HEK293 (cell line): ENCODE results near the gene ZNF8.

Experiments
- CTCF ChIA-PET: fragments of 350-600 bp; formaldehyde crosslinking; extraction: SDS; loops from one replicate; lab custom pipeline; 2021; ENCODE audit warnings: antibody characterized with exemption; lab: Yijun Ruan, JAX
- POLR2A ChIA-PET: fragments of 300-600 bp; formaldehyde crosslinking; extraction: SDS; loops from one replicate; lab custom pipeline; 2020; ENCODE audit warnings: antibody characterized with exemption, inconsistent platforms; lab: Yijun Ruan, JAX
- H3K27ac ChIP-seq: fragments of 200-500 bp; sonication (Bioruptor generic); 2 replicates; pipeline ENCODE4 v1.5.1; 2014; ENCODE audit warnings: low read depth, low read length, control low read depth, inconsistent platforms; ENCODE audit errors: extremely low read depth
- H3K36me3 ChIP-seq, 2 experiments: fragments of 200-500 bp in 1 of 2; sonication (Bioruptor generic) in 1 of 2; 1 replicate in 1 of 2; 2 replicates in 1 of 2; pipeline ENCODE4 v1.5.1; 2014 to 2017; ENCODE audit warnings: inconsistent platforms in 2 of 2, low read length in 2 of 2; ENCODE audit not compliant: control insufficient read depth in 2 of 2, insufficient read depth in 1 of 2
- H3K4me1 ChIP-seq: fragments of 200-500 bp; sonication (Bioruptor generic); 2 replicates; pipeline ENCODE4 v1.5.1; 2014; ENCODE audit warnings: mild to moderate bottlenecking, low read length, inconsistent platforms; ENCODE audit not compliant: control insufficient read depth, insufficient read depth
- H3K4me3 ChIP-seq: 2 replicates; pipeline ENCODE4 v1.5.1; 2011; ENCODE audit warnings: low read depth, mild to moderate bottlenecking, control low read depth, low read length, moderate library complexity
- H3K9me3 ChIP-seq: fragments of 200-500 bp; sonication (Bioruptor generic); 2 replicates; pipeline ENCODE4 v1.5.1; 2014; ENCODE audit warnings: low read depth, low read length, inconsistent platforms; ENCODE audit not compliant: control insufficient read depth, insufficient read depth
- BCL11A ChIP-seq: fragments of 450-650 bp; formaldehyde crosslinking; IDR thresholded peaks from 2 replicates; pipeline ENCODE4 v1.5.1; 2016; ENCODE audit warnings: low read depth, missing biosample characterization, missing genetic modification characterization
- HOXD13 ChIP-seq: sonication (generic); formaldehyde crosslinking; IDR thresholded peaks from 2 replicates; pipeline ENCODE4 v1.8.0; 2022; ENCODE audit warnings: missing genetic modification reagents, borderline replicate concordance
- PBX3 ChIP-seq: sonication (generic); formaldehyde crosslinking; IDR thresholded peaks from 2 replicates; pipeline ENCODE4 v1.8.1; 2022; ENCODE audit warnings: mild to moderate bottlenecking, moderate library complexity, missing genetic modification reagents
- PRDM10 ChIP-seq: fragments of 450-650 bp; formaldehyde crosslinking; IDR thresholded peaks from 2 replicates; pipeline ENCODE4 v1.5.1; 2016; ENCODE audit warnings: missing biosample characterization, missing genetic modification characterization
- REPIN1 ChIP-seq: fragments of 450-650 bp; formaldehyde crosslinking; IDR thresholded peaks from 2 replicates; pipeline ENCODE4 v1.5.1; 2017; ENCODE audit warnings: missing biosample characterization, missing genetic modification characterization, low read depth
- SETDB1 ChIP-seq: IDR thresholded peaks from one replicate; pipeline ENCODE4 v1.6.1; 2017; ENCODE audit warnings: mild to moderate bottlenecking, low read length, moderate library complexity, mixed read lengths; ENCODE audit not compliant: insufficient read length
- SP7 ChIP-seq: fragments of 450-650 bp; formaldehyde crosslinking; IDR thresholded peaks from 2 replicates; pipeline ENCODE4 v1.5.1; 2016; ENCODE audit warnings: missing biosample characterization, missing genetic modification characterization
- TRIM28 ChIP-seq: IDR thresholded peaks from 2 replicates; pipeline ENCODE4 v1.6.1; 2011; ENCODE audit warnings: low read length, control low read depth, borderline replicate concordance
- ZFP69B ChIP-seq: fragments of 450-650 bp; formaldehyde crosslinking; IDR thresholded peaks from 2 replicates; pipeline ENCODE4 v1.5.1; 2016; ENCODE audit warnings: missing biosample characterization, missing genetic modification characterization
- ZNF133 ChIP-seq: fragments of 450-650 bp; formaldehyde crosslinking; IDR thresholded peaks from 2 replicates; pipeline ENCODE4 v1.5.1; 2016; ENCODE audit warnings: missing biosample characterization, missing genetic modification characterization
- ZNF157 ChIP-seq: fragments of 450-650 bp; formaldehyde crosslinking; IDR thresholded peaks from 2 replicates; pipeline ENCODE4 v1.5.1; 2016; ENCODE audit warnings: missing biosample characterization, missing genetic modification characterization
- ZNF169 ChIP-seq: fragments of 450-650 bp; formaldehyde crosslinking; IDR thresholded peaks from 2 replicates; pipeline ENCODE4 v1.5.1; 2016; ENCODE audit warnings: missing biosample characterization, missing genetic modification characterization
- ZNF184 ChIP-seq: fragments of 450-650 bp; IDR thresholded peaks from 2 replicates; pipeline ENCODE4 v1.5.1; 2018; ENCODE audit warnings: missing biosample characterization, mild to moderate bottlenecking, missing genetic modification characterization
- ZNF23 ChIP-seq: fragments of 450-650 bp; formaldehyde crosslinking; IDR thresholded peaks from 2 replicates; pipeline ENCODE4 v1.5.1; 2016; ENCODE audit warnings: missing biosample characterization, missing genetic modification characterization, borderline replicate concordance
- ZNF26 ChIP-seq: fragments of 450-650 bp; formaldehyde crosslinking; IDR thresholded peaks from 2 replicates; pipeline ENCODE4 v1.5.1; 2016; ENCODE audit warnings: missing biosample characterization, missing genetic modification characterization
- ZNF350 ChIP-seq: fragments of 450-650 bp; formaldehyde crosslinking; IDR thresholded peaks from 2 replicates; pipeline ENCODE4 v1.5.0; 2017; ENCODE audit warnings: missing biosample characterization, mild to moderate bottlenecking, missing genetic modification characterization
- ZNF391 ChIP-seq: fragments of 450-650 bp; formaldehyde crosslinking; IDR thresholded peaks from 2 replicates; pipeline ENCODE4 v1.5.1; 2016; ENCODE audit warnings: low read depth, missing biosample characterization, missing genetic modification characterization, borderline replicate concordance
- ZNF416 ChIP-seq: fragments of 450-650 bp; formaldehyde crosslinking; IDR thresholded peaks from 2 replicates; pipeline ENCODE4 v1.5.1; 2016; ENCODE audit warnings: missing biosample characterization, missing genetic modification characterization
- ZNF510 ChIP-seq: fragments of 450-650 bp; formaldehyde crosslinking; IDR thresholded peaks from 2 replicates; pipeline ENCODE4 v1.5.1; 2018; ENCODE audit warnings: mild to moderate bottlenecking, missing genetic modification characterization, missing biosample characterization; ENCODE audit not compliant: insufficient replicate concordance
- ZNF529 ChIP-seq: fragments of 450-650 bp; formaldehyde crosslinking; IDR thresholded peaks from 2 replicates; pipeline ENCODE4 v1.5.1; 2017; ENCODE audit warnings: missing genetic modification characterization, missing biosample characterization; ENCODE audit not compliant: insufficient replicate concordance
- ZNF549 ChIP-seq: fragments of 450-650 bp; IDR thresholded peaks from 2 replicates; pipeline ENCODE4 v1.5.1; 2018; ENCODE audit warnings: missing biosample characterization, missing genetic modification characterization, mild to moderate bottlenecking, inconsistent platforms, moderate library complexity
- ZNF558 ChIP-seq: fragments of 450-650 bp; formaldehyde crosslinking; IDR thresholded peaks from 2 replicates; pipeline ENCODE4 v1.5.1; 2016; ENCODE audit warnings: missing biosample characterization, missing genetic modification characterization
- ZNF610 ChIP-seq: fragments of 450-650 bp; formaldehyde crosslinking; IDR thresholded peaks from 2 replicates; pipeline ENCODE4 v1.5.1; 2016; ENCODE audit warnings: missing biosample characterization, missing genetic modification characterization, borderline replicate concordance
- ZNF626 ChIP-seq: fragments of 450-650 bp; sonication (Bioruptor Pico); formaldehyde crosslinking; IDR thresholded peaks from 2 replicates; pipeline ENCODE4 v1.5.1; 2018; ENCODE audit warnings: missing biosample characterization, missing genetic modification characterization, inconsistent platforms
- ZNF830 ChIP-seq: fragments of 450-650 bp; IDR thresholded peaks from 2 replicates; pipeline ENCODE4 v1.5.0; 2018; ENCODE audit warnings: missing biosample characterization, missing genetic modification characterization, low read depth, mild to moderate bottlenecking, moderate library complexity
- ZSCAN4 ChIP-seq: fragments of 450-650 bp; formaldehyde crosslinking; IDR thresholded peaks from 2 replicates; pipeline ENCODE4 v1.5.1; 2017; ENCODE audit warnings: missing biosample characterization, missing genetic modification characterization

The ZNF8 gene

GRCh38 chr19:58252102-58252685 is 26.6 kb upstream of the ZNF8 start:
- Histone ChIP-seq H3K9me3 (peaks cover 18% of the 10 kb centered on the region), H3K36me3 (peaks cover 69 to 95% of the 10 kb centered on the region in 2 experiments), H3K4me3 (no peak overlapping the region), H3K27ac (no peak overlapping the region), H3K4me1 (no peaks in the 10 kb centered on the region)
- ChIA-PET POLR2A (no interaction called here), CTCF (no interaction called here)
- TF ChIP-seq SP7 (tag by site-specific recombination) (0 out of 2 replicates have a peak, but pooled peaks have one; percentile 38), ZNF626 (tag by site-specific recombination) (0 out of 2 replicates have a peak, but pooled peaks have one; percentile 12), ZNF157 (peak; percentile 11; the same call in 1 of the 2 replicates), REPIN1 (no peak), ZNF133 (tag by site-specific recombination) (0 out of 2 replicates have a peak, but pooled peaks have one; percentile 28), ZNF529 (tag by site-specific recombination) (peak; percentile 74), ZNF416 (tag by site-specific recombination) (0 out of 2 replicates have a peak, but pooled peaks have one; percentile 29), PBX3 (no peak), BCL11A (no peak), ZNF169 (tag by site-specific recombination) (0 out of 2 replicates have a peak, but pooled peaks have one; percentile 12), HOXD13 (no peak), ZNF391 (tag by site-specific recombination) (no peak), ZNF610 (tag by site-specific recombination) (0 out of 2 replicates have a peak, but pooled peaks have one; percentile 52), ZNF23 (tag by site-specific recombination) (no peak), ZNF184 (tag by site-specific recombination) (0 out of 2 replicates have a peak, but pooled peaks have one; percentile 36), ZNF830 (no peak), ZNF350 (tag by site-specific recombination) (peak; percentile 64; the same call in 1 of the 2 replicates), ZNF26 (tag by site-specific recombination) (peak; percentile 39; the same call in 1 of the 2 replicates), ZNF558 (0 out of 2 replicates have a peak, but pooled peaks have one; percentile 31), ZSCAN4 (tag by site-specific recombination) (no peak), ZNF510 (tag by site-specific recombination) (peak; percentile 70), TRIM28 (peak; percentile 99), ZNF549 (tag by site-specific recombination) (peak; percentile 84), PRDM10 (no peak), ZFP69B (tag by site-specific recombination) (no peak), SETDB1 (peak; percentile 100)
